Measurements from ENCODE around the gene PPEF2.

GRCh38 chr4:75935628-75936027, 33.4 kb upstream of the PPEF2 start:
- TF ChIP-seq, protein P1, sequence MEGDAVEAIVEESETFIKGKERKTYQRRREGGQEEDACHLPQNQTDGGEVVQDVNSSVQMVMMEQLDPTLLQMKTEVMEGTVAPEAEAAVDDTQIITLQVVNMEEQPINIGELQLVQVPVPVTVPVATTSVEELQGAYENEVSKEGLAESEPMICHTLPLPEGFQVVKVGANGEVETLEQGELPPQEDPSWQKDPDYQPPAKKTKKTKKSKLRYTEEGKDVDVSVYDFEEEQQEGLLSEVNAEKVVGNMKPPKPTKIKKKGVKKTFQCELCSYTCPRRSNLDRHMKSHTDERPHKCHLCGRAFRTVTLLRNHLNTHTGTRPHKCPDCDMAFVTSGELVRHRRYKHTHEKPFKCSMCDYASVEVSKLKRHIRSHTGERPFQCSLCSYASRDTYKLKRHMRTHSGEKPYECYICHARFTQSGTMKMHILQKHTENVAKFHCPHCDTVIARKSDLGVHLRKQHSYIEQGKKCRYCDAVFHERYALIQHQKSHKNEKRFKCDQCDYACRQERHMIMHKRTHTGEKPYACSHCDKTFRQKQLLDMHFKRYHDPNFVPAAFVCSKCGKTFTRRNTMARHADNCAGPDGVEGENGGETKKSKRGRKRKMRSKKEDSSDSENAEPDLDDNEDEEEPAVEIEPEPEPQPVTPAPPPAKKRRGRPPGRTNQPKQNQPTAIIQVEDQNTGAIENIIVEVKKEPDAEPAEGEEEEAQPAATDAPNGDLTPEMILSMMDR (IDR thresholded peaks at IDR 0.05): no peak
- no peak for TF ChIP-seq EZH2 (IDR thresholded peaks at IDR 0.05)

All from neural progenitor cell (in vitro differentiated cells).